ENCODE measurements around the gene NDUFS7.

DNA sequence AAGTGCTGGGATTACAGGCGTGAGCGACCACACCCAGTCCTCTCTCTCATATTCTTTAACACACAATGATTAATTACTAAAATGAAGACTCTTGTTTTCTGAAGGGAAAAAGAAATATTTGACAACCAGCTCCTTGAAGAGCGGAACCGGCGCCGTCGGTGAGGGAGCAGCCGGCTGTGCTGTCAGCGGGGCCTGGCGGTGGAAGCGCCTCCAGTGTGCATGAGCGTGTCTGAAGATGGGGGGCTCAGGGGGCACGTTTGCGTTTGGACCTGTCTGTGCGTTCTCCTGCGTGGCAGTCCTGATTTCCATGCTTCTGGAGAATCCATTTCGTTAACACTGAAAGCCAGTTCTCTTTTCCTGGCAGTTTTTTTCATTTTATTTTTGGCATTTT is 7.3 kb upstream of the NDUFS7 start:
- TF ChIP-seq, protein P1, sequence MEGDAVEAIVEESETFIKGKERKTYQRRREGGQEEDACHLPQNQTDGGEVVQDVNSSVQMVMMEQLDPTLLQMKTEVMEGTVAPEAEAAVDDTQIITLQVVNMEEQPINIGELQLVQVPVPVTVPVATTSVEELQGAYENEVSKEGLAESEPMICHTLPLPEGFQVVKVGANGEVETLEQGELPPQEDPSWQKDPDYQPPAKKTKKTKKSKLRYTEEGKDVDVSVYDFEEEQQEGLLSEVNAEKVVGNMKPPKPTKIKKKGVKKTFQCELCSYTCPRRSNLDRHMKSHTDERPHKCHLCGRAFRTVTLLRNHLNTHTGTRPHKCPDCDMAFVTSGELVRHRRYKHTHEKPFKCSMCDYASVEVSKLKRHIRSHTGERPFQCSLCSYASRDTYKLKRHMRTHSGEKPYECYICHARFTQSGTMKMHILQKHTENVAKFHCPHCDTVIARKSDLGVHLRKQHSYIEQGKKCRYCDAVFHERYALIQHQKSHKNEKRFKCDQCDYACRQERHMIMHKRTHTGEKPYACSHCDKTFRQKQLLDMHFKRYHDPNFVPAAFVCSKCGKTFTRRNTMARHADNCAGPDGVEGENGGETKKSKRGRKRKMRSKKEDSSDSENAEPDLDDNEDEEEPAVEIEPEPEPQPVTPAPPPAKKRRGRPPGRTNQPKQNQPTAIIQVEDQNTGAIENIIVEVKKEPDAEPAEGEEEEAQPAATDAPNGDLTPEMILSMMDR (conservative IDR thresholded peaks at IDR 0.05; ENCODE audit: low read length), result no peak
- no peak for TF ChIP-seq EZH2phosphoT487 (IDR thresholded peaks at IDR 0.05; ENCODE audit: borderline replicate concordance, low read depth, low read length)
